Osteocyte (in vitro differentiated cells): ENCODE data around the gene EHMT1. TPM values are rescaled to one million over a fixed set of nuclear protein-coding genes. Genes with fewer than 3 reads are reported as not detected.

Experiments used
- DNase-seq: peaks from one replicate; pipeline ENCODE4 v3.0.0; 2021; ENCODE audit warnings: mixed read lengths; ENCODE audit not compliant: unreplicated experiment; ENCODE audit errors: extremely low spot score
- H3K27ac Mint-ChIP-seq: one replicate; pipeline ENCODE4 v1.8.0; 2021; ENCODE audit warnings: mild to moderate bottlenecking, mixed read lengths; ENCODE audit not compliant: unreplicated experiment
- H3K27me3 Mint-ChIP-seq: one replicate; pipeline ENCODE4 v1.8.0; 2021; ENCODE audit warnings: mixed read lengths; ENCODE audit not compliant: unreplicated experiment
- H3K36me3 Mint-ChIP-seq: one replicate; pipeline ENCODE4 v1.8.0; 2021; ENCODE audit warnings: mixed read lengths; ENCODE audit not compliant: unreplicated experiment
- H3K4me1 Mint-ChIP-seq: one replicate; pipeline ENCODE4 v1.8.0; 2021; ENCODE audit warnings: mixed read lengths; ENCODE audit not compliant: unreplicated experiment
- H3K4me3 Mint-ChIP-seq: one replicate; pipeline ENCODE4 v1.8.0; 2021; ENCODE audit warnings: mild to moderate bottlenecking, moderate library complexity, mixed read lengths; ENCODE audit not compliant: unreplicated experiment
- H3K9me3 Mint-ChIP-seq: one replicate; pipeline ENCODE4 v1.8.0; 2021; ENCODE audit warnings: mixed read lengths; ENCODE audit not compliant: unreplicated experiment
- CTCF ChIP-seq: fragments of 200-600 bp; sonication (generic); IDR thresholded peaks from 2 replicates; pipeline ENCODE4 v1.5.0; 2021; ENCODE audit warnings: antibody characterized with exemption, mild to moderate bottlenecking, moderate library complexity
- total RNA-seq: library from RNA; stranded (reverse); gene quantifications from 2 replicates; pipeline ENCODE4 v1.2.1, GENCODE V29; 2021

Gene EHMT1
- total RNA-seq, 1 donor from 2014 or later = 88.6 TPM

- H3K27ac Mint-ChIP-seq = no peak overlapping the region
- no peak overlapping the region for H3K4me3 Mint-ChIP-seq
- no peak for TF ChIP-seq CTCF
- DNase-seq = no peak
- H3K27me3 Mint-ChIP-seq = no peaks in the 10 kb centered on the region
- peaks cover 52% of the 10 kb centered on the region for H3K36me3 Mint-ChIP-seq
- peaks cover 6% of the 10 kb centered on the region for H3K4me1 Mint-ChIP-seq
- H3K9me3 Mint-ChIP-seq = no peaks in the 10 kb centered on the region
These were observed 169.9 kb downstream of the EHMT1 start for GRCh38 chr9:137788561-137789294.

DNA sequence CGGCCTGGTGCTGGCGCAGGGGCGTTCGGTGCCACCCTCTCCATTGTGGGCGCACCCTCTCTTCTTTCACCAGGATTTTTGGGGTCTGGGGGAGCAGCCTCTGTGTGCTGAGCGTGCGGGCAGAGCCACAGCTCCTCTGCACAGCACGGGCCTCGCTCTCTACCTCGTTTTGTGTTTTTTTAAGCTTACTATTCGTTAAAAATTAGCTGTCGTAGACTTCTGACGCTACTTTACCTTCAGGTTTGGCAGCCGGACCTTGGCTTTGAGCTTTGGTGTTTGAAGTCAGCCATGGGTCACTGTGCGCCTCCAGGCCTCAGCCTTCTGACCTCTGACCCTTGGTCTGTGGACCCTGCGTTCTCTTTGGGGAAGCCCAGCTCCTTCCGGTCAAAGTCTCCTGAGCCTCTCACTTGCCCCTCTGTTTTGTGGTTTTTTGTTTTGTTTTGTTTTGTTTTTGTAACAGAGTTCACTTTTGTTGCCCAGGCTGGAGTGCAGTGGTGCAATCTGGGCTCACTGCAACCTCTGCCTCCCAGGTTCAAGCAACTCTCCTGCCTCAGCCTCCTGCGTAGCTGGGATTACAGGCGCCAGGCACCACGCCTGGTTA lies 170.6 kb downstream of the EHMT1 start:
- peaks cover 48% of the 10 kb centered on the region for H3K36me3 Mint-ChIP-seq
- H3K4me3 Mint-ChIP-seq = no peak overlapping the region
- no peak overlapping the region for H3K27ac Mint-ChIP-seq

DNA sequence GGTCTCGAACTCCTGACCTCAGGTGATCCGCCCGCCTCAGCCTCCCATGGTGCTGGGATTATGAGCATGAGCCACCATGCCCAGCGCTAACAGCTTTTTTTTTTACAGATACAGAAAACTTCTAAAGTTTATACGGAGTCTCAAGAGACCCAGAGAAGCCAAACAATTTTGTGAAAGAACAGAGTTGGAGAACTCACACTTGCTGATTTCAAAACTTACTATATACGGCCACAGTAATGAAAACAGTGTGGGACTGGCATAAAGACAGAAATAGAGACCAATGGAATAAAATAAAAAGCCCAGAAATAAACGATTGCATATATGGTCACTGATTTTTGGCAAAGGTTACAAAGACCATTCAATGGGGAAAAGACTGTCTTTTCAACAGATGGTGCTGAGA lies 173.1 kb downstream of the EHMT1 start:
- Mint-ChIP-seq H3K27me3 (no peaks in the 10 kb centered on the region), H3K4me1 (no peaks in the 10 kb centered on the region), H3K9me3 (no peaks in the 10 kb centered on the region), H3K27ac (no peak overlapping the region), H3K4me3 (no peak overlapping the region), H3K36me3 (peaks cover 54% of the 10 kb centered on the region)
- DNase-seq = no peak
- TF ChIP-seq CTCF = no peak

More for the DNA sequence above, 170.6 kb downstream of the EHMT1 start:
- Mint-ChIP-seq H3K9me3 (no peaks in the 10 kb centered on the region), H3K27me3 (no peaks in the 10 kb centered on the region), H3K4me1 (peaks cover 6% of the 10 kb centered on the region)
- DNase-seq = no peak
- TF ChIP-seq CTCF = no peak

GRCh38 chr9:137793196-137793841 lies 174.5 kb downstream of the EHMT1 start:
- Mint-ChIP-seq H3K36me3 (peaks cover 60% of the 10 kb centered on the region), H3K9me3 (no peaks in the 10 kb centered on the region), H3K4me1 (no peaks in the 10 kb centered on the region), H3K4me3 (no peak overlapping the region), H3K27me3 (no peaks in the 10 kb centered on the region), H3K27ac (no peak overlapping the region)
- TF ChIP-seq CTCF = no peak
- DNase-seq = no peak

GRCh38 chr9:137795156-137795666 lies 176.4 kb downstream of the EHMT1 start:
- H3K4me3 Mint-ChIP-seq = no peak overlapping the region
- TF ChIP-seq CTCF = no peak
- H3K4me1 Mint-ChIP-seq = no peaks in the 10 kb centered on the region
- H3K27ac Mint-ChIP-seq = no peak overlapping the region
- no peaks in the 10 kb centered on the region for H3K27me3 Mint-ChIP-seq
- H3K9me3 Mint-ChIP-seq = no peaks in the 10 kb centered on the region
- DNase-seq = no peak
- peaks cover 62% of the 10 kb centered on the region for H3K36me3 Mint-ChIP-seq
